ENCODE measurements around the gene NEK1.

Gene NEK1

DNA sequence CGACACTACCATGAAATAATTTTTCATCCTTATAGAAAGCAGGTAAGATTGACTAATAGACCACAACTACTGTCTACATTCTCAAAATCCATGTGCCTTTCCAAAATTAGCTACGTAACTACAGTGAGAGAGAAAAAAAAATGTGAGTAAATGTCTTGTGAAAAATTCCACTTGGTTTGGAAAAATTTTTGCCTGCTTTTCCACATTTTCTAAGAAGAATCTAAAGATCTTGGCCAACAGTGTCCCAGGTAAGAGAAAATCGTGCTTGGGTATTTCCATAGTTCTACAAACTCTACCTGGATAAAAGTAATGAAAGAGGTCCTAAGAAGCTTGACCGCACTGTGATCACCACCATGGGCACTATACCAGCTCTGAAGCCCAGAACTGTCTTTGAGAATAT, 6.6 kb upstream of the NEK1 start:
- no peaks in the 10 kb centered on the region for H3K27me3 Mint-ChIP-seq
- H3K9me3 Mint-ChIP-seq = no peaks in the 10 kb centered on the region
- H3K4me1 Mint-ChIP-seq = peaks cover 36% of the 10 kb centered on the region
- peaks cover 6% of the 10 kb centered on the region for H3K36me3 Mint-ChIP-seq
- peak overlapping the region; percentile 96 for H3K4me3 Mint-ChIP-seq
- peak overlapping the region; percentile 96 for H3K27ac Mint-ChIP-seq
- ATAC-seq = no peak

DNA sequence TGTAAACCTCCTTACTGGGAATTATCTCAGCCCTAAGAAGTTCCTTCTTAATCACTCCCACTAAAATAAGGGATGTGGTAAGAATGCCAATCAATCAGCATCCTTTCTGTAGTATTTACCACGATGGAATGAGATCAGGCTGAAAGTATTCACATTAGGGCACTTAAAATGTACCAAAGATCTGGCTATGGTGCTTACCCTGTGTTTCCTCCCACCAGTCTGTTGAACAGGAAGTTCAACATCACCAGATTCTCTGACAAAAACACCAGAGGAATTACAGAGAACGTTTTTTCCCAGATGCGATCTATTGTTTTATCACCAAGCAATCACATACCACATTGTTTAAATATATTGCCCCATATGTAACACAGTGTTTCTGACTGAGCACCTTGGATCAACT, 5.9 kb upstream of the NEK1 start:
- Mint-ChIP-seq H3K27ac (no peak overlapping the region), H3K4me3 (no peak overlapping the region), H3K36me3 (peaks cover under 1% of the 10 kb centered on the region), H3K4me1 (peaks cover 31% of the 10 kb centered on the region), H3K9me3 (no peaks in the 10 kb centered on the region), H3K27me3 (no peaks in the 10 kb centered on the region)
- no peak for ATAC-seq

DNA sequence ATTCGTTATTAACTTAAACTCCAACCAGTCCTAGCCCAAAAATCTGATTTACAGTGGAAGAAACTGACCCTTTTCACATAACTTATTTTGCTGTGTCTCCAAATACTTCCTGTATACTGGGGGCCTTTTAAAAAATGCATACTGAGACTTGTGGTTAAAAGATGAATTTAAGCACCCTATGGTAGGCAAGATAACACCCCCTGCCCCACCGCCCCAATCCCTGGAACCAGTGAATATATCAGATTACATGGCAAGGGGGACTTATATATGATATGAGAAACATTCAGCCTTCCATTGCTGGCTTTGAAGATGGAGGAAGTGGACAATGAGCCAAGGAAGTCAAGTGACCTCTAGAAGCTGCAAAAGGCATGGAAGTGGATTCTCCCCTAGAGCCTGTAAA, 4.9 kb upstream of the NEK1 start:
- Mint-ChIP-seq H3K4me3 (no peak overlapping the region), H3K27me3 (no peaks in the 10 kb centered on the region), H3K9me3 (no peaks in the 10 kb centered on the region), H3K27ac (no peak overlapping the region), H3K36me3 (no peaks in the 10 kb centered on the region), H3K4me1 (peaks cover 27% of the 10 kb centered on the region)
- no peak for ATAC-seq

DNA sequence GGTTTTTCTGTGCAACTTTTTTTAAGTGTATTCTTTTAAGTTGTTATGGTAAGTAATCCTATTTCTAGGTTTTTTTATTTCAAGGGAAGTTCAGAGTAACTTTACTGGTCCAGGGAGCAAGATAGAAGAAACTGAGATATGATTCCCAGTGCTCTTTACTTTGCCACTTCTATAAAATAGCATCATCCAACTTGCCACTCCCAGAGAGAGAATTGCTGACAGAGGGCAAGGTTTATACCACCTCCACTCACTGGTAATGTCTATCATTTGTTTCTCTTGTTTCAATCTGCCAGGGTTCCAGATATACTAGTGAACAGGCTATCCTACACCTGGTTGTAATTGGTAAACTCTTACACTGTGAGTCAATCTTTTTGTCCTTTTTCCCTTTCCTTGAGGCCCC, 4.5 kb upstream of the NEK1 start:
- H3K4me1 Mint-ChIP-seq = peaks cover 22% of the 10 kb centered on the region
- H3K4me3 Mint-ChIP-seq = no peak overlapping the region
- no peak overlapping the region for H3K27ac Mint-ChIP-seq
- no peaks in the 10 kb centered on the region for H3K27me3 Mint-ChIP-seq
- ATAC-seq = no peak
- no peaks in the 10 kb centered on the region for H3K36me3 Mint-ChIP-seq
- no peaks in the 10 kb centered on the region for H3K9me3 Mint-ChIP-seq

DNA sequence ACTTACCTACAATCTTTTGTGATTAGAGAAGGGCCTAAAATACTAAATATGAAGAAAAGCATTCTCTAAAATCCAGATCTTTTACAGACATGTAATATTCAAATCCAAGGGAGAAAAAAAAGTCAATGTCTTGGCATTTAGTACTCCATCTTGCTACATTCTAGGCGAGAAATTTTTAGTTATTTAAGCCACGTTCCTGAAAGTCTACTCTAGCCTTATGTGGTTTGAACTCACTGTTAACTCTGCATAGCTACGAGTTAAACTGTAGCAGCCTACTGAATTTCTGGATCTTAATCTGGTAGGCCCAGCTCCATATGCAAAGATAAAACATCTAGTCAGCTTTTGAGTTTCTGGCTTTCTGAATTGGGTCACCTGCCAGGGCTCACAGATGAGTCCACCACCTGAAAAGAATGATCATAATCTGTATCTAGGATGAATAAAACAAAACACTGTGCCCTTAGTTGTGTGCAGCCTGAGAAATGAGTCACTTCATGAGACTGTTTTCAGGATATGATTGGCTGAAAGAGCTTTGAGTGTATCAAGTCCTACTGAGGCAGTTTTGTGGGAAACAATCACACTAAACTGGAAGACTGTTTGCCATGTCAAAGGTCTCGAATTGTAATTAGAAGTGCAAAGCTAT, 3.2 kb upstream of the NEK1 start:
- Mint-ChIP-seq H3K36me3 (no peaks in the 10 kb centered on the region), H3K27me3 (no peaks in the 10 kb centered on the region), H3K9me3 (no peaks in the 10 kb centered on the region), H3K4me1 (peaks cover 23% of the 10 kb centered on the region), H3K4me3 (no peak overlapping the region), H3K27ac (no peak overlapping the region)
- no peak for ATAC-seq

DNA sequence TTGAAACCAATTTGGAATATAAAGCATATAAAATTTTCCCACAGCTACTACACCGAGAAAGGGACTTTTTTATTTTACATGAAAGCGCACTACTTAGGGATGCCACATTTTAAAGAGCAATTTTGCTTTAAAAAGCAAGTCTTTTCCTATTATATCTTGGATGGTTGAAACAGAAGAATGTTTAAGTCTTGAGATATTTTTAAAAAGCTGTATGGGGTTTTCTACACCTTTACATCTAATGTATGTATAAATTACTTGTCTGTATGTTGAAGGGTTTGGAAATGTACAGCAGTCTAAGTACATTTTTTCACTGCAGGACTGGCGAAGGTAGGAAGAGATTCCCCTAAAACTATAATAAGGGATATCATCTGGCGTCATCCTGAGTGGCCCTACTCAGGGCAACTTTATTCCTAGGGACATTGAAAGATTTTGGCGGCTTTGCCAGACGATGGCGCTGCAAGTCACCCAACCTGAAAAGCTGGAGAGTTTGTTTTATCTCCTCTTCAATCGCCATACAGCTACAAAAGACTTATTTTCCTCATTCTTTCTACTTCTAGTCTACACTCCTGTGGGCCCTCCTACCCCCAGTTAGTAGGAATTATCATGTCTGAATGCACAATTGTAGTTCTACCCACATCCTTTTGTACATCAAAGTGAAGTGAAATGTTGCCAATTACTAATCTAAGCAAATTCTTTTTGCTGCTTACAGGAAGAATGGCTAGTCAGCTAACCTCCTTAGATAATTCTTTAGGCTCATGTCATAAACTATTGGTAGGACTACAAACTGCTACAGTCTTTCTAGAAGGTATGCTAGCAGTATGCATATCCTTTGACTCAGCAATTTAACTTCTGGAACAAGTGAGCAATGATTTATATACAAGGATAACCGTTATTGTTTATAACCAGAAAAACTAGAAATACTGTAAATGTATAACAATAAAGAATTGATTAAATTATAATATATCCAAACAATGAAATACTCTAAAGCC, 782 bp upstream of the NEK1 start:
- Mint-ChIP-seq H3K27me3 (no peaks in the 10 kb centered on the region), H3K4me3 (peak overlapping the region; percentile 92), H3K4me1 (peaks cover 21% of the 10 kb centered on the region), H3K9me3 (no peaks in the 10 kb centered on the region), H3K36me3 (no peaks in the 10 kb centered on the region), H3K27ac (peak overlapping the region; percentile 92)
- ATAC-seq = peak; percentile 45

DNA sequence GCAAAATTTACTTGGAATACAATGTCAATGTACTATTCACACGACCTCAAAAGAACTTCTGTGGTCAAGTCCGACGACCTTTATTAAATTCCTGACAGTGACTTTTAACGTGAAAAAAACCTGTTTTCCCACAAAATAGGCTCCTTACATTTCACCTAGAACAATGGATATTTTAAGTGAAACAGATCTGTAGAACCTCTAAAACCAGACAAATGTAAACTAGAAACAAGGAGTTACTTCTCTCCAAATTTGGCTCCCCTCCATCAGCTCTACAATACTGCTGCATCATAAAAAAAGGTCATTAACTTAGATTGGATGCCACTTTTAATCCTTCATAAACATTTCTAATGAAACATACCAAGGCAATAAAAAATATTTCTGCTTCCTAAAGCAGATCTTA, 1.2 kb downstream of the NEK1 start:
- H3K27ac Mint-ChIP-seq = peak overlapping the region; percentile 92
- no peaks in the 10 kb centered on the region for H3K9me3 Mint-ChIP-seq
- H3K36me3 Mint-ChIP-seq = peaks cover 6% of the 10 kb centered on the region
- no peak for ATAC-seq
- no peaks in the 10 kb centered on the region for H3K27me3 Mint-ChIP-seq
- peaks cover 21% of the 10 kb centered on the region for H3K4me1 Mint-ChIP-seq
- no peak overlapping the region for H3K4me3 Mint-ChIP-seq

DNA sequence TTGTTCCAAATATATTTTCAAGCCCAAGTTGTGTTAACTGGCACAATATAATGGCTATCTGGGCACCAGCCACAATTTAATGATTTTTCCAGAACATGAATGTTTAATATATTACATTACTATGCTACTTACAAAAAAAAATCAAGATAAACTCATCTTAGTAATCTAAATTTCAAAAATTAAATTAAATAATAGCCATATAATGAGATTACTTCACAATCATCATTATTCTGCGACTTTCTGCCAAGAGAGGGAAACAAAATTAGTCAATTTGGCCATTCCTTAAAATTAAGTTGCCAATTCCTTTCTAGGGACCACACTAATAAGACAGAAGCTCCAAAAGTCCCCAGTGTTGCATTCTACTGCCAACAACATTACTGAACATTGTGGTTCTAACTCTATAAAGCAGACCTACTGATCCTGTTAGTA, 7.5 kb downstream of the NEK1 start:
- no peak overlapping the region for H3K4me3 Mint-ChIP-seq
- no peaks in the 10 kb centered on the region for H3K9me3 Mint-ChIP-seq
- H3K27ac Mint-ChIP-seq = no peak overlapping the region
- no peaks in the 10 kb centered on the region for H3K27me3 Mint-ChIP-seq
- H3K4me1 Mint-ChIP-seq = peaks cover 2% of the 10 kb centered on the region
- peaks cover 19% of the 10 kb centered on the region for H3K36me3 Mint-ChIP-seq
- no peak for ATAC-seq

DNA sequence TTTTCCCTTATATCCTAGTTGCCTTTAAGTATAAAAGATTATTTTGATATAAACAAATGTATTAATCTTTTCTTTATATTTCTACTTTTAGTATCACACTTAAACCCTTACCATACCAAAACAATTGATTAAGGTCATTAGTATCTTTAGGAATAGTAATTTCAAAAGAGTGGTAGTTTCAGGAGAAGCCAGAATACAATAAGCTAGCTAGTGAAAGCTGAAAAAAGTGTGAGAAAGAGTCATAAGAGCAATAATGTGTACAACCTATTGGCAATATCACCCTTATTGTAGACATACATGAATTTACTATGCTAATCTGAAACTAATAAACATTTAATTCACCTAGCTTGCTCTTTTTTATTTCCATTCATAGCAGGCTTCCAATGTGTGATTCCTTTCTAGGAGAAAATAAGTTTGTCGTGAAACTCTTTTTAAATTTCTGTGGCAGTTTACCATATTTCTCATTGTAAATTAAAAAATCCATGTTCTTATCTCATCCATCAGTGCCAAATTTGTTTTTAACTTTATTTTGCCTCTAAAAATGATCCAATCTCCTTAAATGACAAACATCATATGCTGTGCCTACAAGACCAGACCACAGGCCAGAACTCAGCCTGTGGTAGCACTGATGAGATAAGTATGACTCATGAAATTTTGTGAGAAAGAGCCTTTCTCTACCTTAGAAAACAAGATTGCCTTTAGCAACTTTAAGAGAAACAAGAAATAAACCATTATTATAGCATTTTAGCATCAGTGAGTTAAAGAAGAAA, 8.1 kb downstream of the NEK1 start:
- no peak overlapping the region for H3K4me3 Mint-ChIP-seq
- no peaks in the 10 kb centered on the region for H3K27me3 Mint-ChIP-seq
- H3K9me3 Mint-ChIP-seq = no peaks in the 10 kb centered on the region
- H3K27ac Mint-ChIP-seq = no peak overlapping the region
- ATAC-seq = no peak
- H3K36me3 Mint-ChIP-seq = peaks cover 20% of the 10 kb centered on the region
- no peaks in the 10 kb centered on the region for H3K4me1 Mint-ChIP-seq

DNA sequence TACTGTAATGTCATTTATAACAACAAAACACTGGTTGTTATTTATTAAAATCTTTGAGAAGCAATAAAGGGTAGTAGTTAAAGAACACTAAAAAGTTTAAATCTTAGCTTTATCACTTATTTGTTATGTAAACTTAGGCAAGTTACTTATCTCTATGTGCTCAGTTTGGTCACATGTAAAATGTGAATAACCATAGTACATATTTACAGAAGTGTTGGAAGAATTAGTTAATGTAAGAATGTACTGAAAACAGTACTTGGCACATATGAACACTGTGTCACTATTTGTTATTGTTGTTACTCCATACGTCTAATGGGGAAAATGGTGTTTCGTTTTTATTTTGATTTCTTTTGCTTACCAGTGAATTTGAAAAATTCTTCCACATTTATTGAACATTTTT, 9.1 kb downstream of the NEK1 start:
- Mint-ChIP-seq H3K4me1 (no peaks in the 10 kb centered on the region), H3K4me3 (no peak overlapping the region), H3K9me3 (no peaks in the 10 kb centered on the region), H3K36me3 (peaks cover 23% of the 10 kb centered on the region), H3K27me3 (no peaks in the 10 kb centered on the region), H3K27ac (no peak overlapping the region)
- ATAC-seq = no peak

DNA sequence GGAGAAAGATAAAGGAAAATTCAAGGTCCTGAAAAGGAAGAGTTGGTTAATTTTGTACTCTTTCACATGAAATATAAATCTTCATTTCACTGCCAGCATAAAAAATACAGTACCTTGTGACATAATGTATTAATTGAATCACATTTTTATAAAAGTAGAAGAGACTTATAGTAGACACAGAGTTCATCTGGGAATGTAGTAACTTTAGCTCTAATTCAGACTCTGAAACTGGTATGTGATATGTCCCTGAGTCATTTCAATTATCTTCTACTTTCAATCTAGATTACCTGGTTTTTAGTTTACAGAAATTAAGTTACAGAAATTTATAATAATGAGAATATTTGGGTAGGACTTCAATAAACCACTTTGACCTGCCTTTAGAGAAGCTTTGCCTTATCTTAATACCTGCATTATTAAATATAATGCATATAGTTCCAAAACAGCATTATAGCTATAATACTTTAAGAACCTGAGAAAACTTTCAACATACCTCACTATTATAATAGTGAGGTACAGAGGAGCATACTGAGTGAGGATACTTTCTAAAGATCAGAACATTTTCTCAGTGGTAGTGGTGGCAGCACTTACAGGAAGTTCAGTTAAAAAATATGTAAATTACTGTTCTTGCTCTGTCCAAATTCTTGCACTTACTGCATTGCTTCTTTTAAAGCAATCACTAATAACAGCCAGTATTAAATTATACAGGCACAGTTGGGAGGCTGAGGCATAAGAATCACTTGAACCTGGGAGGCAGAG, 11.2 kb downstream of the NEK1 start:
- ATAC-seq = no peak

DNA sequence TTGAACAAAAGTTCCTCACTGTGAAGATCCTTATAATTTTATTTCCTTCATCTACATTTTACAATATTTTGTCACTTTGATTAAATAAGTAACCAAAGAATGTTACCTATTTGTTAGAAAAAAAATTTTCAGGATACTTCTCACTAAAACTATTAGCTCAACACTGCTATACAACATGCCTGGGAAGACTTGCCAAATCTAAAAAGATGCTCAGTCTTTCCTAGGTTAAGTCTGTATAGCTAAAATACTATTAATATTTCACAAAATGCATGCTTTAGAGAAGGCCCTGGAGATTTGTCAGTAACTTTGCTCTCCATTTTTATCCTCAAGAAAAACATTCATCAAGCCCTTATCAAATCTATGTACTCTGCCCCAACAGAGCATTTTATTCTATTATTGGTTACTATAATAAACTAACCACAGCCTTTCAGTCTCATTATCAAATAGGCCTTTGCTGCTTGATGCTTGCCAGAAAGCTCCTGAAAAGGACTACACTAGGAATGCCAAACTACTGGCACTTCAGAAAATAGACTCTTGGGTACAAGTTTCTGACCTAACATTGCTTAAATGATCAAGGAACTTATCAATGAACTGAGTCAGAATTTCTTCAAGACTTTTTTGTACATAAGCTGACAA, 17.7 kb downstream of the NEK1 start:
- Mint-ChIP-seq H3K4me1 (no peaks in the 10 kb centered on the region), H3K9me3 (no peaks in the 10 kb centered on the region), H3K4me3 (no peak overlapping the region), H3K27ac (no peak overlapping the region), H3K36me3 (peaks cover 38% of the 10 kb centered on the region), H3K27me3 (no peaks in the 10 kb centered on the region)
- ATAC-seq = no peak

More for the DNA sequence above, 11.2 kb downstream of the NEK1 start:
- H3K27me3 Mint-ChIP-seq = no peaks in the 10 kb centered on the region
- no peak overlapping the region for H3K4me3 Mint-ChIP-seq
- H3K27ac Mint-ChIP-seq = no peak overlapping the region
- H3K36me3 Mint-ChIP-seq = peaks cover 28% of the 10 kb centered on the region
- H3K4me1 Mint-ChIP-seq = no peaks in the 10 kb centered on the region
- no peaks in the 10 kb centered on the region for H3K9me3 Mint-ChIP-seq

DNA sequence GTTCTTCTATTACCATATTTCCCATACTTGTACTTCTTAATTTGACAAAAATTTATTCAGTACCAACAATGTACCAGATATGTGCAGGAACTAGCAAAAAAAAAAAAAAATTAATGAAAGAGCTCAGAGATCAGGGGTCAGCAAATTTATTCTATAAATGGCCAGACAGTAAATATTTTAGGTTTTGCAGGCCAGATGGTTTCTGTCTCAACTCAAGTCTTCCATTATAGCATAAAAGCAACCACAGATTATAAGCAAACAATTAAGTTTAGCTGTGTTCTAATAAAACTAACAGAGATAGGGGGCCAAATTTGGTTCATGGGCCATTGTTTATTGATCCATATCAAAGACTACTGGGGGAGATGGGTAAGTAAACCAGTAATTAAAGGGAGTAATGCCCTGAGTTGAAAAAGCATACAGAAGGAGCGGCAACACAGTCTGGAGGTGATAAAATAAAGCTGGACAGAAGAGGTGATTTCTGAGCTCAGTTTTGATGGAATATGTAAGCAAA, 19.3 kb downstream of the NEK1 start:
- no peak for ATAC-seq
- Mint-ChIP-seq H3K27ac (peak overlapping the region; percentile 40), H3K36me3 (peaks cover 41% of the 10 kb centered on the region), H3K27me3 (no peaks in the 10 kb centered on the region), H3K9me3 (no peaks in the 10 kb centered on the region), H3K4me1 (no peaks in the 10 kb centered on the region), H3K4me3 (no peak overlapping the region)

DNA sequence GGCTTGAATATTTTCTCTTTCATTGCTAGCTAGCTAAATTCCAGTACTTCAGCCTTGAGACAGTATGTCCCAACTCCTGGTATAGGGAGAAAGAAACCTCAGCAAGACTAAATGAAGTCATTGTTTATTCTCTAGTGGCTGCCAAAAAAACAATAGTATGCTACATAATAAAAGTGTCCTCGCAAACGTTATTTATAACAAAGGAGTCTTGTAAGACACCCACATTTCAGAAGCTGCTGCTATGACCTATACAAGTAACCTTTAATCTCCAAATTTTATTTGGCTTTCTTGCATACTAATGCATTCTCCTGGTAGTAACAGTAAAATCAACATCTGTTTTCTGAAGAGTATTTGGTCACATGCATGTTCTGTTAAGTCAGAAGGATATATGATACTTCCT, 28.8 kb downstream of the NEK1 start:
- no peak overlapping the region for H3K27ac Mint-ChIP-seq
- H3K4me1 Mint-ChIP-seq = no peaks in the 10 kb centered on the region
- no peak overlapping the region for H3K4me3 Mint-ChIP-seq
- no peaks in the 10 kb centered on the region for H3K27me3 Mint-ChIP-seq
- H3K9me3 Mint-ChIP-seq = no peaks in the 10 kb centered on the region
- no peak for ATAC-seq
- H3K36me3 Mint-ChIP-seq = peaks cover 24% of the 10 kb centered on the region
